Pulmonary artery endothelial cell (primary cell): ENCODE data around the gene OGN. TPM values are rescaled to one million over a fixed set of nuclear protein-coding genes. Genes with fewer than 3 reads are reported as not detected.
A peak's percentile ranks its signal among the peaks of the same experiment; 100 is the strongest.
"Not testable (repeated sequence)": the region's sequence is repeated elsewhere in the genome, so short reads cannot be mapped to it uniquely, and the experiment has no call there.

Experiments
- DNase-seq: peaks from one replicate; pipeline ENCODE4 v3.0.0-alpha.2; 2011; ENCODE audit warnings: low read depth, low spot score
- total RNA-seq: library from RNA; depleted of rRNA; stranded (reverse); fragments of >200 nt; gene quantifications from 2 replicates; pipeline ENCODE4 v1.2.3, GENCODE V29; 2014

Gene OGN, protein sequence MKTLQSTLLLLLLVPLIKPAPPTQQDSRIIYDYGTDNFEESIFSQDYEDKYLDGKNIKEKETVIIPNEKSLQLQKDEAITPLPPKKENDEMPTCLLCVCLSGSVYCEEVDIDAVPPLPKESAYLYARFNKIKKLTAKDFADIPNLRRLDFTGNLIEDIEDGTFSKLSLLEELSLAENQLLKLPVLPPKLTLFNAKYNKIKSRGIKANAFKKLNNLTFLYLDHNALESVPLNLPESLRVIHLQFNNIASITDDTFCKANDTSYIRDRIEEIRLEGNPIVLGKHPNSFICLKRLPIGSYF
- not detected in 2 replicates for total RNA-seq

GRCh38 chr9:92404042-92404836, at the start of gene OGN:
OGN (minus strand) TSS chr9:92404578; CDS start chr9:92403407, 1,171 bp downstream.
- DNase-seq: no peak

DNA sequence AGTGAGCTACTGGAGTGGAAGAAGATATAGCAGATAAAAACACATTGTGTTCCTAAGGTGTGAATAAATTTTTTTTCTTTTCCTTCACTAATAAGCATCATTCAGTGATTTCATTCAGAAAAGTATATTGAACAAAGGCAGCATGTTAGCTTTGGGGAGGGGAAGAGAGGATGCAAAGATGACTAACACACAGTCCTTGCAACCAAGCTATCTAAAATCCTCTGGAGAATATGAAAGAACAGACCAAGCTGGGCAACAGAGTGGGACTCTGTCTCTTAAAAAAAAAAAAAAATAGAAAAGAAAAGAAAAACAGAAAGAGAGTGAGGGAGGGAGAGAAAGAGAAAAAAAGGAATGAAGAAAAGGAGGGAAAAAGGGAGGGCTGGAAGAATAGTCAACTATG, 42.2 kb upstream of the OGN start:
- no peak for DNase-seq

GRCh38 chr9:92444841-92445240, 40.5 kb upstream of the OGN start:
- no peak for DNase-seq

DNA sequence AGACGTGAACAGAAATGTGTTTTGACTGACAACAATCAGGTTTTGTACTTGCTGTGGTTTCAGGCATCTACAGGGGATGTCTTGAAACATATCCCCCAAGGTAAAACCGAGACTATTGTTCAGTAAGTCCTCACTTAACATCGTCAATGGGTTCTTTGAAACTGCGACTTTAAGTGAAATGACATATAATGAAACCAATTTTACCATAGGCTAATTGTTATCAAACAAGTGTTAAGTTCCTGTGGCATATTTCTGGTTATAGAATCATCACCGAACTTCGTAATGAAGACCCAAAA, 36.3 kb upstream of the OGN start:
- no peak for DNase-seq

DNA sequence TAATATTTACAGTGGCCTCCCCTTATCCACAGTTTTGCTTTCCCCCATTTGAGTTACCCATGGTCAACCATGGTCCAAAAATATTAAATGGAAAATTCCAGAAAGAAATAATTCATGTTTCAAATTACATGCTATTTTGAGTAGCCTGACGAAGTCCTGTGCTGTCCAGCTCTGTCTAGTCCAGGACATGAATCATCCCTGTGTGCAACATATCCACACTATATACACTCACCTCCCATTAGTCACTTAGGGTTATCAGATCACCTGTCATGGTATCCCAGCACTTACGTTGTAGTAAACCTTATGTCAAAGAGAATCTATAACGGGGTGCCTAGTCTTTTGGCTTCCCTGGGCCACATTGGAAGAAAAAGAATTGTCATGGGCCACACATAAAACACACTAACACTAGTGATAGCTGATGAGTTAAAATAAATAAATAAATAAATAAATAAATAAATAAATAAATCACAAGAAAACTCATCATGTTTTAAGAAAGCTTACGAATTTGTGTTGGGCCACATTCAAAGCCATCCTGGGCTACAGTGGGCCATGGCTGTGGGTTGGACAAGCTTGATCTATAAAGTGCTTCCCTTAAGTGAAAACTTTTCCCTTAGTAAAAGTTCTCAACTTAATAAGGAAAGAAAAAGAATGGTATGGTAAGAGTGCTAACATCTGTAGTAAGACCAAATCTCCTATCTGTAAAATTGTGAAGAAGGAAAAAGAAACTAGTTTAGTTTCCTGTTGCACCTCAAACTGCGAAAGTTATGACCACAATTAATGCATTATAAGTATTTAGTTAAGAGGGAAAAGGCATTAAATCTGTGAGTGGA, 35.8 kb upstream of the OGN start:
- DNase-seq: no peak

GRCh38 chr9:92438900-92439526, 34.6 kb upstream of the OGN start:
- DNase-seq: peak; percentile 1

DNA sequence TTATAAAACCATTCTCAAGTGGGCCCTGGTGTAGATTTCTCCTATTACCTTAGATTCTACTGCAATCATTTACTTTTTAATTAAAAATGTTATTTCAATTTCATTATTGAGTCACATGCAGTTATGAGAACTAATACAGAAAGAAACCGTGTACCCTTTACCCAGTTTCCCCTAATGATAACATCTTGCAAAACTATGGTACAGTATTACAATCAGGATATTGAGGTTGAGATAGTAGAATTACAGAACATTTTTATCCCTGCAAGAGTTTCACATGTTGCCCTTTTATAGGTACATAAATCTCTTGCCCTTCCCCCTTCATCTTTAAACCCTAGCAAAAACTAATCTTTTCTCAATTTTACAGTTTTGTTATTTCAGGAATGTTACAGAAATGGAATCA, 30.9 kb upstream of the OGN start:
- DNase-seq: no peak

GRCh38 chr9:92432972-92433548, 28.7 kb upstream of the OGN start:
- DNase-seq: no peak

DNA sequence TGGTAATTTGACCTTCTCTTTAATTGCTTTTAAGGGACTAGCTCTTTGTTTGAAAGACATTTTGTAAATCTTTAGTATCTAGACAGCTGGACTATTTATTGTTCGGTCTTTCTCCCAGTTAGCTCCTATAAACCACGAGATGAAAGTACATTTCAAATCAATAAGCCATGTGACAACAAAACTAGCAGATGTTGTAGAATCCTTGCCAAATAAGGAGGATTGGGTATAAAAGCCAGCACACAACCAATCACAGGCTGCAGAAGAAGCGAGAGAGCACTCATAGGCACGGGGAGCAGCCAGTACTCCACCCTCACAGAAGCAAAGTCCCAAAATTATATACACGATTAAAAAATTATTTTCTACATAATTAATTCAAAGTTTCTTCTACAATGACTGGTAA, 28.0 kb upstream of the OGN start:
- DNase-seq: no peak

DNA sequence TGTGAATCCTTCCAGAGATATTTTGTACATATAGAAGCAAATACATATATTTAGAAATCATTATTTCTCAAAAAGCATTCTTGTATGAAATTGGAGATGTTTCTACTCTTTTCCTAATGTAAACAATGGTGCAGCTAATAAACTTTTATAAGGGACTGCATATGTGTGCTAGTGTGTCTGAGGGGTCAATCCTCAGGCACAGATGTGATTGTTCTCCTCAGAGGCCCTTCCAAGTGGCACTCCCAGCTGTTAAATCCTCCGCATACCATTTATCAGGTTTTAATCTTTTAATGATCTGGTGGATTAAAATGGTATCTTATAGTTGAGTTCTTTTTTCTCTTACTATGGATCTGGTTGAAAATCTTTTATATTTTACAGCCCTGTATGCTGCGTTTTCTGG, 25.5 kb upstream of the OGN start:
- DNase-seq: no peak

DNA sequence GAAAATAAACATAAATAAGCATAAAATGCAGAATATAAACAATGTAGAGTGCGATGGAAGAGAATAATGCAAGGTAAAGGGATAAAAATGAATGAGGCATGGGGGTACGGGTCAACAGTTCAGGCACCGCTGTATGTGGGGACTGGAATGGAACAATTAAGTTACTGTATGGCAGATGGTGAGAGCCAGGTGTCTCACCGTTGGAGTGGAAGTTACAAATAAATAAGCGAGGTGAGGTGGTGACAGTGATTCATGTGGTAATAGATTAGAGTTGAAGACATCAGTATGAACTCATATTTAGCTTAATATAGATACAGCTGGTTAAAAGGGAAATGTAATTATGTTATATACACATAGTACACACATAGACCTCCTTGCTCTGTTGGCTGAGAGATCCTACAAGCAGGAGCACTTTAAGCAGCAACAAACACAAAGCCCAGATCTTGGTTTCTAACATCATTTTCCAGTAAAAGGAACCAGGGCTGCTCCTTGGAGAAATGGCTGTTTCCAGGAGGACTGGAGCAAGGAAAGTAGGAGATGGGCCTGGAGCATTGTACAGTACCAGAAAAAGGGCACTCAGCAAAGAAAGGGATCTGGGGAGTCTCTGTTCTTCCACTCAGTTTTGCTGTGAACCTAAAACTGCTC, 22.2 kb upstream of the OGN start:
- DNase-seq: no peak

GRCh38 chr9:92425474-92425873, 21.1 kb upstream of the OGN start:
- no peak for DNase-seq

GRCh38 chr9:92424340-92424739, 20.0 kb upstream of the OGN start, which contains the start of gene OMD:
OMD (minus strand) TSS chr9:92424471; CDS start chr9:92417558, 6,913 bp downstream.
- DNase-seq: no peak

DNA sequence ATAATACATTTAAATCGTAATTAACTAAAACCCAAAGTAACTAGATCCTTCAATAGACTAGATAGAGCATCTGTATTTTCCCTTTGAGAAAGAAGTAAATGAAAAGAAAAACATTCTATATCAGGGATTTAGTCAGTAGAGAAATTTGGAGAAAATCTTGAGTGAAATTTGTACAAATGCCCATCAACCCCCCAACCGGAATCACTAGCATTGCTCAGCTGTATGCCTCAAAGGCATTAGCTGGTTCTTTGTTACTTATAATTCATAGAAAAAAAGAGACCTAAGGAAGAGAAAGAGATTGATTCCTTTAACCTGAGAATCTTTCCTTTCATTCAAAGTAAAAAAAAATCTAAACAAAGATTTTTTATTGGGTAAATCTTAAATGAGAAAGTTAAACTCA, 19.2 kb upstream of the OGN start:
- DNase-seq: no peak

- no peak for DNase-seq
Measured at GRCh38 chr9:92422611-92423338, 18.4 kb upstream of the OGN start.

DNA sequence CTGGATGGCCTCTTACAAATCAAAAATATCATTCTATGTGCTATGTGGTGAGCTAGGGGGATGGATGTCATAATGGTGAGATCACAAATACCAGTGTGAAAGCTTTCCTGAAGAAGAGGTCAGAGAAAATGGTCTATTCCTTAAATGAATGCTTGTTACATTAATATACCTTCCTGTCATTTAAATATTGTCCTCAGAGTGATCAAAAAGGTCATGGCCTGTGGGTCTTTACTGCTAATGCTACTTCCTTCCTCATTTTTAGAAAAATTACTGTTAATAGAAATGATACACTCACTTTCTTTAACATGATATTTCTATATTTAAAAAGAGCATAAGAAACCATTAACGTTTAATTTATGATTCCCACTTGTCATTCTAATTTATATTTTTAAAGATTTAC, 10.2 kb upstream of the OGN start:
- no peak for DNase-seq

GRCh38 chr9:92411157-92411556, 6.8 kb upstream of the OGN start:
- not testable (repeated sequence) for DNase-seq

- DNase-seq: no peak
Measured at GRCh38 chr9:92408747-92409478, 4.5 kb upstream of the OGN start.

DNA sequence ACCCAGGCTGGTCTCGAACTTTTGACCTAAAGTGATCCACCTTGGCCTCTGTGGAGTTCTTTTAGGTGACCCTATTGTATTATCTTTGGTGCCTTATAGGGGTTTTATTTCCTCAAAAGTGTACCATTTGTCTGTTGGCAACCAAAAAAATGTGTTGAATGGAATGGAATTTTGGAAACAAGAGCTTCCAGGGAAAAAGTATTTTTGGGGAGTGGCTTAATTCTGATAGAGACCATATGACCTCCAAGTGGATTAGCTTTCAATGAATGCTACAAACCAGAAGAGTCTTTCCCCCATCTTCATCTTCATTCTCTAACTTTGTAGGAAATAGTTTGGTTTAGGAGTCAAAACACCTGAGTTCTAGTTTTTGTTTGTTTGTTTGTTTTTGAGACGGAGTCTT, 3.4 kb upstream of the OGN start:
- DNase-seq: no peak
